Measurements from ENCODE around the gene ETS1. TPM values are rescaled to one million over a fixed set of nuclear protein-coding genes. Genes with fewer than 3 reads are reported as not detected.

Gene ETS1
- total RNA-seq, 1 donor from 2014 or later: 0.54 TPM

- Mint-ChIP-seq H3K27ac (no peak overlapping the region), H3K36me3 (no peaks in the 10 kb centered on the region), H3K9me3 (no peaks in the 10 kb centered on the region), H3K27me3 (ENCODE audit: insufficient read depth, low read depth) (peaks cover 7% of the 10 kb centered on the region), H3K4me1 (peaks cover 21% of the 10 kb centered on the region), H3K4me3 (no peak overlapping the region)
- Histone ChIP-seq H3K4me1 (peaks cover 12% of the 10 kb centered on the region), H3K36me3 (no peaks in the 10 kb centered on the region), H3K4me2 (no peak overlapping the region), H3F3A (ENCODE audit: low read depth) (peaks cover 11% of the 10 kb centered on the region), H3K27me3 (no peaks in the 10 kb centered on the region), H3K27ac (no peak overlapping the region), H4K20me1 (ENCODE audit: low read depth) (no peaks in the 10 kb centered on the region), H3K4me3 (no peak overlapping the region), H2AFZ (replicated peaks) (no peak overlapping the region), H3K9me3 (ENCODE audit: low read depth) (no peaks in the 10 kb centered on the region), H3K9ac (no peak overlapping the region), H3K79me2 (ENCODE audit: low read depth) (no peaks in the 10 kb centered on the region)
- DNase-seq (ENCODE audit: low spot score): no peak
- TF ChIP-seq CTCF (IDR thresholded peaks at IDR 0.05): no peak
- no peak for TF ChIP-seq EZH2 (IDR thresholded peaks at IDR 0.05)
- TF ChIP-seq EZH2phosphoT487 (IDR thresholded peaks at IDR 0.05): no peak
Measured at GRCh38 chr11:128479144-128479543, 108.2 kb downstream of the ETS1 start.

- no peak overlapping the region for H3K4me3 ChIP-seq
- no peak for DNase-seq (ENCODE audit: low spot score)
- H2AFZ ChIP-seq (replicated peaks): no peak overlapping the region
- no peak overlapping the region for H3K4me3 Mint-ChIP-seq
- no peaks in the 10 kb centered on the region for H3K36me3 ChIP-seq
- H3K4me1 ChIP-seq: peaks cover 19% of the 10 kb centered on the region
- H3K27ac ChIP-seq: no peak overlapping the region
- H3K36me3 Mint-ChIP-seq: no peaks in the 10 kb centered on the region
- no peaks in the 10 kb centered on the region for H3K27me3 ChIP-seq
- peaks cover 13% of the 10 kb centered on the region for H3F3A ChIP-seq (ENCODE audit: low read depth)
- H3K4me1 Mint-ChIP-seq: peaks cover 27% of the 10 kb centered on the region
- no peaks in the 10 kb centered on the region for H3K9me3 Mint-ChIP-seq
- no peaks in the 10 kb centered on the region for H3K79me2 ChIP-seq (ENCODE audit: low read depth)
- TF ChIP-seq CTCF (IDR thresholded peaks at IDR 0.05) (no peak), EZH2phosphoT487 (IDR thresholded peaks at IDR 0.05) (no peak), EZH2 (IDR thresholded peaks at IDR 0.05) (no peak)
- H3K9me3 ChIP-seq (ENCODE audit: low read depth): no peaks in the 10 kb centered on the region
- no peak overlapping the region for H3K27ac Mint-ChIP-seq
- no peaks in the 10 kb centered on the region for H4K20me1 ChIP-seq (ENCODE audit: low read depth)
- no peak overlapping the region for H3K4me2 ChIP-seq
- peaks cover 7% of the 10 kb centered on the region for H3K27me3 Mint-ChIP-seq (ENCODE audit: insufficient read depth, low read depth)
- H3K9ac ChIP-seq: no peak overlapping the region
Measured at GRCh38 chr11:128478305-128478704, 109.1 kb downstream of the ETS1 start.

GRCh38 chr11:128477811-128478210 lies 109.5 kb downstream of the ETS1 start:
- Histone ChIP-seq H3K4me3 (no peak overlapping the region), H2AFZ (replicated peaks) (no peak overlapping the region), H3K27ac (no peak overlapping the region), H3K9me3 (ENCODE audit: low read depth) (no peaks in the 10 kb centered on the region), H3K9ac (no peak overlapping the region), H3F3A (ENCODE audit: low read depth) (peaks cover 13% of the 10 kb centered on the region), H3K4me2 (no peak overlapping the region), H3K79me2 (ENCODE audit: low read depth) (no peaks in the 10 kb centered on the region), H3K27me3 (no peaks in the 10 kb centered on the region), H3K36me3 (no peaks in the 10 kb centered on the region), H4K20me1 (ENCODE audit: low read depth) (no peaks in the 10 kb centered on the region), H3K4me1 (peaks cover 19% of the 10 kb centered on the region)
- Mint-ChIP-seq H3K27ac (no peak overlapping the region), H3K27me3 (ENCODE audit: insufficient read depth, low read depth) (peaks cover 7% of the 10 kb centered on the region), H3K9me3 (no peaks in the 10 kb centered on the region), H3K36me3 (no peaks in the 10 kb centered on the region), H3K4me3 (no peak overlapping the region), H3K4me1 (peaks cover 27% of the 10 kb centered on the region)
- DNase-seq (ENCODE audit: low spot score): no peak
- TF ChIP-seq EZH2 (IDR thresholded peaks at IDR 0.05): no peak
- TF ChIP-seq CTCF (IDR thresholded peaks at IDR 0.05): no peak
- TF ChIP-seq EZH2phosphoT487 (IDR thresholded peaks at IDR 0.05): no peak
